HFFc6 (cell line): ENCODE results near the gene CMSS1. TPM values are rescaled to one million over a fixed set of nuclear protein-coding genes. Genes with fewer than 3 reads are reported as not detected.

Experiments used
- DNase-seq: peaks from one replicate; pipeline ENCODE4 v3.0.0-alpha.2; 2018
- H3K27ac Mint-ChIP-seq: 2 replicates; pipeline ENCODE4 v1.8.0; 2020; ENCODE audit warnings: mild to moderate bottlenecking, mixed read lengths
- H3K27me3 Mint-ChIP-seq: 2 replicates; pipeline ENCODE4 v1.8.0; 2021; ENCODE audit warnings: mild to moderate bottlenecking, moderate library complexity, mixed read lengths; ENCODE audit not compliant: insufficient read depth
- H3K36me3 Mint-ChIP-seq: 2 replicates; pipeline ENCODE4 v1.8.0; 2021; ENCODE audit warnings: low read depth, mixed read lengths
- H3K4me1 Mint-ChIP-seq: 2 replicates; pipeline ENCODE4 v1.8.0; 2020; ENCODE audit warnings: low read depth, mixed read lengths
- H3K4me3 Mint-ChIP-seq: 2 replicates; pipeline ENCODE4 v1.8.0; 2020; ENCODE audit warnings: mild to moderate bottlenecking, moderate library complexity, mixed read lengths
- H3K9me3 Mint-ChIP-seq: 2 replicates; pipeline ENCODE4 v1.8.0; 2020; ENCODE audit warnings: mild to moderate bottlenecking, mixed read lengths
- CTCF ChIP-seq: fragments of 200-600 bp; sonication (generic); IDR thresholded peaks from 2 replicates; pipeline ENCODE4 v1.5.0; 2021; ENCODE audit warnings: antibody characterized with exemption, mild to moderate bottlenecking
- microRNA-seq: library from miRNA; unstranded; fragments of <30 nt; microRNA quantifications from one replicate; pipeline ENCODE4, GENCODE V29; 2019
- total RNA-seq, 6 experiments: library from RNA; stranded (reverse); fragmentation: NEBNext Ultra II Directional; extraction: Animal tissue kit (Norgen Biotek cat#: 25700); gene quantifications; 2 replicates in 1 of 6; 3 replicates in 5 of 6; pipeline ENCODE4 v1.2.3, GENCODE V29; 2021

Gene CMSS1
- total RNA-seq, 6 experiments from 2014 or later: 27.8 to 47.0 (median 38.1) TPM

GRCh38 chr3:100230710-100231109, 413.0 kb downstream of the CMSS1 start:
- no peak for DNase-seq
- Mint-ChIP-seq H3K36me3 (0 out of 2 replicates have a peak, but pooled peaks cover 4% of the 10 kb centered on the region), H3K27ac (peak overlapping the region; percentile 8; the same call in 1 of the 2 replicates), H3K4me1 (peaks cover 75% of the 10 kb centered on the region), H3K4me3 (no peak overlapping the region), H3K9me3 (peaks cover 5% of the 10 kb centered on the region; the same call in 1 of the 2 replicates), H3K27me3 (no peaks in the 10 kb centered on the region; the same call in 1 of the 2 replicates)
- no peak for TF ChIP-seq CTCF

Small RNAs within 50 kb of the gene (microRNA-seq; reads per million reads assigned to microRNA genes)
- not detected for gene MIR3921

Other genes starting within 250 kb of the CMSS1 start
- gene COL8A1, start 179.3 kb upstream of the CMSS1 start, total RNA-seq: 10 to 100 TPM; 27.3 to 88.7 (median 30.1) TPM